ENCODE results near the gene AGPAT2.

DNA sequence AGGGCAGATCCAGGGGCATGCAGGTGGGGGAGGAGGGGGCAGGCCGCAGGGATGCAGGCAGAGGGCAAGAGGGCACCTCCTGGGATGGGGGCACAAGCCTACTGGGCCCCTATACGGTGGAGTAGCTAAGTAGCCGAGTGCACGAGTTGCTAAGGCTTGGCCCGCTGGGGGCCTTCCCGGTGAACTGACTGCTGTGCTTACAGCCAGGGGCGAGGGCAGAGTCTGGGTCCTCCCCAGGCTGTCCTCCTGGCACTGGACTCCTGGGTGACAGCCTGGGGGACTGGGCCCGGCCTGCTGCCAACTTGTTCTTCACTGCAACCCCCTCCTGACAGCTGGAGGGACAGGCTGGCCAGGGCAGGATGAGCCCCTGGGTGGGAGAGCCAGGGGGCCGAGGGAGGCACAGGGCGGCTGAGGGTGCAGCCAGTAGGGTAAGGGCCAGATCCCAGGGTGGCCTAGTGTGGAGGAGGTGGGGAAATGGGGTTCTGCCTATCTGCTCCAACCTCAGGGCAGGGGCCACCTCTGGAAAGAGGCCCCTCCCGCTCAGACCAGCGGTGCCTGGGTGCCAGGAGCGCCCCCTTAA is 26.2 kb downstream of the AGPAT2 start:
- TF ChIP-seq POLR2A (IDR thresholded peaks at IDR 0.05; ENCODE audit: low read depth), result no peak
- TF ChIP-seq, protein P1, sequence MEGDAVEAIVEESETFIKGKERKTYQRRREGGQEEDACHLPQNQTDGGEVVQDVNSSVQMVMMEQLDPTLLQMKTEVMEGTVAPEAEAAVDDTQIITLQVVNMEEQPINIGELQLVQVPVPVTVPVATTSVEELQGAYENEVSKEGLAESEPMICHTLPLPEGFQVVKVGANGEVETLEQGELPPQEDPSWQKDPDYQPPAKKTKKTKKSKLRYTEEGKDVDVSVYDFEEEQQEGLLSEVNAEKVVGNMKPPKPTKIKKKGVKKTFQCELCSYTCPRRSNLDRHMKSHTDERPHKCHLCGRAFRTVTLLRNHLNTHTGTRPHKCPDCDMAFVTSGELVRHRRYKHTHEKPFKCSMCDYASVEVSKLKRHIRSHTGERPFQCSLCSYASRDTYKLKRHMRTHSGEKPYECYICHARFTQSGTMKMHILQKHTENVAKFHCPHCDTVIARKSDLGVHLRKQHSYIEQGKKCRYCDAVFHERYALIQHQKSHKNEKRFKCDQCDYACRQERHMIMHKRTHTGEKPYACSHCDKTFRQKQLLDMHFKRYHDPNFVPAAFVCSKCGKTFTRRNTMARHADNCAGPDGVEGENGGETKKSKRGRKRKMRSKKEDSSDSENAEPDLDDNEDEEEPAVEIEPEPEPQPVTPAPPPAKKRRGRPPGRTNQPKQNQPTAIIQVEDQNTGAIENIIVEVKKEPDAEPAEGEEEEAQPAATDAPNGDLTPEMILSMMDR (IDR thresholded peaks at IDR 0.05), result no peak
- no peak for TF ChIP-seq EP300 (IDR thresholded peaks at IDR 0.05)
